OCI-LY3 (cell line): ENCODE data around the gene RDX.

Experiments used
- EZH2phosphoT487 ChIP-seq: fragments of 200-600 bp; shearing (Covaris generic); IDR thresholded peaks from 2 replicates; pipeline ENCODE4 v1.6.1; 2018; ENCODE audit warnings: antibody characterized with exemption, mixed run types, low read depth
- TF ChIP-seq, protein P1 (sequence below): fragments of 200-600, 300-600 bp; sonication (generic); IDR thresholded peaks from 2 replicates; pipeline ENCODE4 v1.5.1; 2014; ENCODE audit warnings: antibody characterized with exemption, low read length, low read depth

DNA sequence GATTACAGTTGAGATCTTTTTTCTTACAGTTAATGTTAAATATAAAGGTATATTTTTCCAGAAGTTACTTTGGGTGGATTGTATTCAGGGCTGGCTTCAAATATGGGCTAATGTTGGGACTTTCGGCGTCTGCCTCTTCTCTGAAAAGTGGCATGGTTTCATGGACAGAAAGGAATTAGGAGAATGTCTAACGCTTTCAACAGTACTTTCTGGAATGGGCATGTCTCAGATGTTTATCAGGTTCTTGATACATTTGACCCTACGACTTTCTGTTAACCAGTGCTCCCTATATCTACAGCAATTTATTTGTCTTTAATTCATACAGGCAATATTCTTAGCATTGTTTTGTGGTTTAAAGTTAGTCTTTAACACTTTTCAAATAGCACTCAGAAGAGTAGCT, 169.5 kb downstream of the RDX start:
- TF ChIP-seq, protein P1, sequence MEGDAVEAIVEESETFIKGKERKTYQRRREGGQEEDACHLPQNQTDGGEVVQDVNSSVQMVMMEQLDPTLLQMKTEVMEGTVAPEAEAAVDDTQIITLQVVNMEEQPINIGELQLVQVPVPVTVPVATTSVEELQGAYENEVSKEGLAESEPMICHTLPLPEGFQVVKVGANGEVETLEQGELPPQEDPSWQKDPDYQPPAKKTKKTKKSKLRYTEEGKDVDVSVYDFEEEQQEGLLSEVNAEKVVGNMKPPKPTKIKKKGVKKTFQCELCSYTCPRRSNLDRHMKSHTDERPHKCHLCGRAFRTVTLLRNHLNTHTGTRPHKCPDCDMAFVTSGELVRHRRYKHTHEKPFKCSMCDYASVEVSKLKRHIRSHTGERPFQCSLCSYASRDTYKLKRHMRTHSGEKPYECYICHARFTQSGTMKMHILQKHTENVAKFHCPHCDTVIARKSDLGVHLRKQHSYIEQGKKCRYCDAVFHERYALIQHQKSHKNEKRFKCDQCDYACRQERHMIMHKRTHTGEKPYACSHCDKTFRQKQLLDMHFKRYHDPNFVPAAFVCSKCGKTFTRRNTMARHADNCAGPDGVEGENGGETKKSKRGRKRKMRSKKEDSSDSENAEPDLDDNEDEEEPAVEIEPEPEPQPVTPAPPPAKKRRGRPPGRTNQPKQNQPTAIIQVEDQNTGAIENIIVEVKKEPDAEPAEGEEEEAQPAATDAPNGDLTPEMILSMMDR = no peak
- TF ChIP-seq EZH2phosphoT487 = no peak
